ENCODE measurements around the gene KDM1A. TPM values are rescaled to one million over a fixed set of nuclear protein-coding genes. Genes with fewer than 3 reads are reported as not detected.

KDM1A gene
- total RNA-seq, 2 experiments from 2014 or later = 38.3 to 42.4 TPM

DNA sequence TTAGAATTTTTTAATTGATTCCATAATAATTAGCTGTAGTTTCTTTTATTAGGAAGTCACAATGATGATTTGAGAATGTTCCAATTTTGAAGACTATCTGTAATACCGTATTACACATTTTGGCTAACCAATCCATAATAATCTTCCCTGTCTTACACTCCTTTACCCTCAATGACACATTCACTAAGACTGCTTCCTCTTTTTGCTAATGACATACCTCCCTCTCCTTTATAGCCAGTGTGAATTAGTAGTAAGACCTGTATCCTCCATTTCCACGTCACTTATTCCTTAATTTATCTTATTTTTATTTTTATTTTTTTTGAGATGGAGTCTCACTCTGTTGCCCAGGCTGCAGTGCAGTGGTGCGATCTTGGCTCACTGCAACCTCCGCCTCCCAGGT, 10.1 kb downstream of the KDM1A start:
- TF ChIP-seq, protein P1, sequence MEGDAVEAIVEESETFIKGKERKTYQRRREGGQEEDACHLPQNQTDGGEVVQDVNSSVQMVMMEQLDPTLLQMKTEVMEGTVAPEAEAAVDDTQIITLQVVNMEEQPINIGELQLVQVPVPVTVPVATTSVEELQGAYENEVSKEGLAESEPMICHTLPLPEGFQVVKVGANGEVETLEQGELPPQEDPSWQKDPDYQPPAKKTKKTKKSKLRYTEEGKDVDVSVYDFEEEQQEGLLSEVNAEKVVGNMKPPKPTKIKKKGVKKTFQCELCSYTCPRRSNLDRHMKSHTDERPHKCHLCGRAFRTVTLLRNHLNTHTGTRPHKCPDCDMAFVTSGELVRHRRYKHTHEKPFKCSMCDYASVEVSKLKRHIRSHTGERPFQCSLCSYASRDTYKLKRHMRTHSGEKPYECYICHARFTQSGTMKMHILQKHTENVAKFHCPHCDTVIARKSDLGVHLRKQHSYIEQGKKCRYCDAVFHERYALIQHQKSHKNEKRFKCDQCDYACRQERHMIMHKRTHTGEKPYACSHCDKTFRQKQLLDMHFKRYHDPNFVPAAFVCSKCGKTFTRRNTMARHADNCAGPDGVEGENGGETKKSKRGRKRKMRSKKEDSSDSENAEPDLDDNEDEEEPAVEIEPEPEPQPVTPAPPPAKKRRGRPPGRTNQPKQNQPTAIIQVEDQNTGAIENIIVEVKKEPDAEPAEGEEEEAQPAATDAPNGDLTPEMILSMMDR (IDR thresholded peaks at IDR 0.05) = no peak
- Mint-ChIP-seq H3K4me3 (no peak overlapping the region), H3K27me3 (no peaks in the 10 kb centered on the region), H3K36me3 (ENCODE audit: low read depth) (peaks cover 12% of the 10 kb centered on the region), H3K27ac (no peak overlapping the region), H3K4me1 (ENCODE audit: low read depth) (peaks cover 67% of the 10 kb centered on the region), H3K9me3 (no peaks in the 10 kb centered on the region)
- Histone ChIP-seq H3K9me3 (ENCODE audit: control insufficient read depth in 1 of 2, insufficient read depth in 1 of 2, low read length in 2 of 2) (no peaks in the 10 kb centered on the region), H3K4me1 (ENCODE audit: insufficient read depth, low read length) (no peaks in the 10 kb centered on the region), H3K27me3 (ENCODE audit: control insufficient read depth in 1 of 2, insufficient read depth in 2 of 2, low read length in 2 of 2) (no peaks in the 10 kb centered on the region), H3K36me3 (ENCODE audit: insufficient read depth, low read length) (no peaks in the 10 kb centered on the region), H3K27ac (ENCODE audit: low read depth in 1 of 2, low read length in 2 of 2) (no peak overlapping the region), H3K4me3 (ENCODE audit: low read length) (no peak overlapping the region)
- intact Hi-C loops (cut with DNase I, micrococcal nuclease) = no loop called here
- no peak for DNase-seq
- ChIA-PET CTCF (interaction anchor here (0.6 kb wide), 1 partner anchor 101 kb away, joined by 3 read pairs; no protein-coding TSS in a partner anchor), POLR2A (interaction anchor here (0.6 kb wide), 1 partner anchor 168 kb away, joined by 3 read pairs; no protein-coding TSS in a partner anchor)
- ATAC-seq (ENCODE audit: poor library complexity) = no peak

DNA sequence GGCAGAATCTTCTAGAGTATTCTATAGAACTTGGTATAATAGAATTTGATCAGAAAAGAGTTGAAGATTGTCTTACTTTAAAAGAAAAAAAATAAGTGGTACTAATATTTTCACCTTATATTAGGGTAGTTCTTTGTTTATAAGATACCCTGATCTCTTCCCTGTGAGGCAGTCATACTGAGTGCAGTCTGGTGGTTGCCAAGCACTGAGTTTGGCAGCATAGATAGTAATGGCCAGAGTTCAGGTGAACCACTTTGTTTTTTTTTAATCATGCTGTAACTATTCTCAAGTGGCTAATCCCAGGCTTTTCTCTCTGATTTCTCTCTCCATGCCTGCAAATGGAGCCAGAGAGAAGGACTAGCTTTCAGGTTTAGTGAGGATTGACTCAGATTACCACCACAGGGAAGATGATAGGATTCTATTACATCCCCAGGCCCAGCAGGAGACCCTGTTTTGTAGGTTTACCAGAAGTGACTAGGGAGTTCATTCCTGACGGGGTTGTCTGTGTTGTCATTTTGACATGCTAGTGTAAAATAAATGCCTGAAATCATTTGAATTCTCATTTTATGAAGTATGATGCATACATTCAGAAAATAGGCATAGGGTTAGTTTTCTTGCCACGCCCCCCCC, 16.7 kb downstream of the KDM1A start:
- TF ChIP-seq, protein P1 (IDR thresholded peaks at IDR 0.05) = no peak
- no peaks in the 10 kb centered on the region for H3K9me3 Mint-ChIP-seq
- no peak overlapping the region for H3K27ac Mint-ChIP-seq
- no peaks in the 10 kb centered on the region for H3K27me3 ChIP-seq (ENCODE audit: control insufficient read depth in 1 of 2, insufficient read depth in 2 of 2, low read length in 2 of 2)
- no peaks in the 10 kb centered on the region for H3K27me3 Mint-ChIP-seq
- ATAC-seq (ENCODE audit: poor library complexity) (no peak), DNase-seq (no peak)
- H3K4me1 ChIP-seq (ENCODE audit: insufficient read depth, low read length) = no peaks in the 10 kb centered on the region
- no peaks in the 10 kb centered on the region for H3K9me3 ChIP-seq (ENCODE audit: control insufficient read depth in 1 of 2, insufficient read depth in 1 of 2, low read length in 2 of 2)
- H3K4me3 Mint-ChIP-seq = no peak overlapping the region
- intact Hi-C loops (cut with DNase I, micrococcal nuclease) = no loop called here
- no peak overlapping the region for H3K27ac ChIP-seq (ENCODE audit: low read depth in 1 of 2, low read length in 2 of 2)
- no peaks in the 10 kb centered on the region for H3K36me3 ChIP-seq (ENCODE audit: insufficient read depth, low read length)
- ChIA-PET POLR2A (no interaction called here), CTCF (no interaction called here)
- no peak overlapping the region for H3K4me3 ChIP-seq (ENCODE audit: low read length)
- peaks cover 21% of the 10 kb centered on the region for H3K36me3 Mint-ChIP-seq (ENCODE audit: low read depth)
- peaks cover 48% of the 10 kb centered on the region for H3K4me1 Mint-ChIP-seq (ENCODE audit: low read depth)

DNA sequence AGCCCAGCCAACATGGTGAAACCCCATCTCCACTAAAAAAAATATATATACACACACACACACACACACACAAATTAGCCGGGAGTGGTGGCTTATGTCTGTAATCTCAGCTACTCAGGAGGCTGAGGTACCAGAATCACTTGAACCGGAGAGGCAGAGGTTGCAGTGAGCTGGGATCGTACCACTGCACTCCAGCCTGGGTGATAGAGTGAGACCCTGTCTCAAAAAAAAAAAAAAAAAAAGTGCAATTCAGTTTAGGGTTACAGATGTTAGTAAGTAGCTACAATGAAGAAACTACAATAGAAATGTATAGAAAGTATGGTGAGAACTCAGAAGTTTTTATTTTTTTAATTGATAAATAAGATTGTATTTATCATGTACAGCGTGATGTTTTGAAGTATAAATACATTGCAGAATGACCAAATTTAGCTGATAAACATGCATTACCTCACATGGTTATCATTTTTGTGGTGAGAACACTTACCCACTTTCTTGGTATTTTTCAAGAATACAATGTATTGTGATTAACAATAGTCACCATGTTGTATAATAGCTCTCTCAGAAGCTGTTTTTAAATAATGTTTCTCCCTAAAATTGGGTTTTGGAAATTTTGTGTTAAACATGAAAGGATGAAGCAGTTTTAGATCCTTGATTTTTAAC, 17.9 kb downstream of the KDM1A start:
- CTCF ChIA-PET = interaction anchor here (0.8 to 1.6 kb wide), 4 partner anchors 9 to 490 kb away, joined by 3 to 6 read pairs (median 3); no protein-coding TSS in a partner anchor

More for the DNA sequence above, 17.9 kb downstream of the KDM1A start:
- no peaks in the 10 kb centered on the region for H3K27me3 Mint-ChIP-seq
- DNase-seq = no peak
- H3K27ac Mint-ChIP-seq = no peak overlapping the region
- no peak for ATAC-seq (ENCODE audit: poor library complexity)
- Histone ChIP-seq H3K27ac (ENCODE audit: low read depth in 1 of 2, low read length in 2 of 2) (no peak overlapping the region), H3K36me3 (ENCODE audit: insufficient read depth, low read length) (no peaks in the 10 kb centered on the region), H3K4me3 (ENCODE audit: low read length) (no peak overlapping the region), H3K27me3 (ENCODE audit: control insufficient read depth in 1 of 2, insufficient read depth in 2 of 2, low read length in 2 of 2) (no peaks in the 10 kb centered on the region), H3K9me3 (ENCODE audit: control insufficient read depth in 1 of 2, insufficient read depth in 1 of 2, low read length in 2 of 2) (no peaks in the 10 kb centered on the region), H3K4me1 (ENCODE audit: insufficient read depth, low read length) (no peaks in the 10 kb centered on the region)
- TF ChIP-seq, protein P1 (IDR thresholded peaks at IDR 0.05) = no peak
- peaks cover 43% of the 10 kb centered on the region for H3K4me1 Mint-ChIP-seq (ENCODE audit: low read depth)
- POLR2A ChIA-PET = no interaction called here
- H3K4me3 Mint-ChIP-seq = no peak overlapping the region
- H3K9me3 Mint-ChIP-seq = no peaks in the 10 kb centered on the region
- intact Hi-C loops (cut with DNase I, micrococcal nuclease) = no loop called here
- H3K36me3 Mint-ChIP-seq (ENCODE audit: low read depth) = peaks cover 15% of the 10 kb centered on the region
